Sigmoid colon (tissue), 3 donors: Measurements from ENCODE around the gene USP22.

Experiments
- CTCF ChIP-seq, 4 experiments: fragments of 450-650 bp in 3 of 4; fragments of 200-600 bp in 1 of 4; IDR thresholded peaks; one replicate each; pipeline ENCODE4 v1.5.1; 2016 to 2019; ENCODE audit warnings: antibody characterized with exemption in 4 of 4, mild to moderate bottlenecking in 3 of 4, moderate library complexity in 2 of 4
- POLR2A ChIP-seq, 2 donors: fragments of 450-650 bp; IDR thresholded peaks; one replicate each; pipeline ENCODE4 v1.6.1; 2016; ENCODE audit warnings: antibody characterized with exemption in 2 of 2, mild to moderate bottlenecking in 2 of 2, moderate library complexity in 2 of 2

GRCh38 chr17:20987511-20987910 is 55.3 kb downstream of the USP22 start:
- no peak for TF ChIP-seq POLR2A (IDR thresholded peaks at IDR 0.05)
- TF ChIP-seq CTCF (IDR thresholded peaks at IDR 0.05), result no peak
